Measurements from ENCODE around the gene ANAPC13.

ANAPC13 gene

GRCh38 chr3:134486577-134487041 is 824 bp upstream of the ANAPC13 start:
- Histone ChIP-seq H2AFZ (ENCODE audit: low read length) (peak overlapping the region; percentile 84), H3K4me3 (ENCODE audit: low read length) (peak overlapping the region; percentile 95), H3K27ac (ENCODE audit: low read length) (peak overlapping the region; percentile 89), H3F3A (ENCODE audit: insufficient read depth, low read length) (peaks cover 10% of the 10 kb centered on the region), H3K27me3 (replicated peaks; ENCODE audit: insufficient read depth, low read length) (no peaks in the 10 kb centered on the region), H4K20me1 (ENCODE audit: insufficient read depth, low read length) (no peaks in the 10 kb centered on the region), H3K36me3 (replicated peaks; ENCODE audit: insufficient read depth, low read length) (no peaks in the 10 kb centered on the region; the same call in 1 of the 2 replicates), H3K4me1 (ENCODE audit: low read length) (peaks cover 10% of the 10 kb centered on the region), H3K9me3 (replicated peaks; ENCODE audit: insufficient read depth, low read length) (no peaks in the 10 kb centered on the region), H3K79me2 (ENCODE audit: low read length) (peaks cover 78% of the 10 kb centered on the region), H3K9ac (ENCODE audit: low read length) (peak overlapping the region; percentile 97), H3K9me2 (replicated peaks; ENCODE audit: insufficient read depth, low read length) (no peaks in the 10 kb centered on the region), H3K4me2 (ENCODE audit: low read depth, low read length) (peak overlapping the region; percentile 61)
- DNase-seq, result peak; percentile 39
- no peak for TF ChIP-seq CTCF (IDR thresholded peaks at IDR 0.05; ENCODE audit: low read length)

- no peak for TF ChIP-seq EZH2phosphoT487 (IDR thresholded peaks at IDR 0.05; ENCODE audit: low read length)
- no peak for TF ChIP-seq EZH2 (optimal IDR thresholded peaks at IDR 0.05; ENCODE audit: low read depth, low read length)
- no peak for TF ChIP-seq CTCF (IDR thresholded peaks at IDR 0.05; ENCODE audit: low read length)
- peaks cover 10% of the 10 kb centered on the region for H3K4me1 ChIP-seq (ENCODE audit: low read length)
- H3K27me3 ChIP-seq (replicated peaks; ENCODE audit: insufficient read depth, low read length), result no peaks in the 10 kb centered on the region
- peaks cover 64% of the 10 kb centered on the region for H3K79me2 ChIP-seq (ENCODE audit: low read length)
- no peaks in the 10 kb centered on the region for H3K9me2 ChIP-seq (replicated peaks; ENCODE audit: insufficient read depth, low read length)
- peak overlapping the region; percentile 97 for H3K4me2 ChIP-seq (ENCODE audit: low read depth, low read length)
- peak overlapping the region; percentile 94 for H2AFZ ChIP-seq (ENCODE audit: low read length)
- H3K4me3 ChIP-seq (ENCODE audit: low read length), result peak overlapping the region; percentile 95
- H3K9ac ChIP-seq (ENCODE audit: low read length), result peak overlapping the region; percentile 97
- peaks cover 4% of the 10 kb centered on the region; the same call in 1 of the 2 replicates for H3K36me3 ChIP-seq (replicated peaks; ENCODE audit: insufficient read depth, low read length)
- no peaks in the 10 kb centered on the region for H4K20me1 ChIP-seq (ENCODE audit: insufficient read depth, low read length)
- peak overlapping the region; percentile 89 for H3K27ac ChIP-seq (ENCODE audit: low read length)
- H3F3A ChIP-seq (ENCODE audit: insufficient read depth, low read length), result peaks cover 10% of the 10 kb centered on the region
- DNase-seq, result peak; percentile 29
- no peaks in the 10 kb centered on the region for H3K9me3 ChIP-seq (replicated peaks; ENCODE audit: insufficient read depth, low read length)
Observed at GRCh38 chr3:134485075-134485717, 589 bp downstream of the ANAPC13 start.

- no peak for DNase-seq
- TF ChIP-seq EZH2phosphoT487 (IDR thresholded peaks at IDR 0.05; ENCODE audit: low read length) (no peak), EZH2 (optimal IDR thresholded peaks at IDR 0.05; ENCODE audit: low read depth, low read length) (no peak), CTCF (IDR thresholded peaks at IDR 0.05; ENCODE audit: low read length) (no peak)
- Histone ChIP-seq H3K27me3 (replicated peaks; ENCODE audit: insufficient read depth, low read length) (no peaks in the 10 kb centered on the region), H3K36me3 (replicated peaks; ENCODE audit: insufficient read depth, low read length) (peaks cover 9% of the 10 kb centered on the region; the same call in 1 of the 2 replicates), H3K4me1 (ENCODE audit: low read length) (peaks cover 10% of the 10 kb centered on the region), H3K27ac (ENCODE audit: low read length) (no peak overlapping the region), H3K79me2 (ENCODE audit: low read length) (peaks cover 50% of the 10 kb centered on the region), H3K9me3 (replicated peaks; ENCODE audit: insufficient read depth, low read length) (no peaks in the 10 kb centered on the region), H3K9me2 (replicated peaks; ENCODE audit: insufficient read depth, low read length) (no peaks in the 10 kb centered on the region), H4K20me1 (ENCODE audit: insufficient read depth, low read length) (no peaks in the 10 kb centered on the region), H2AFZ (ENCODE audit: low read length) (no peak overlapping the region), H3K4me2 (ENCODE audit: low read depth, low read length) (no peak overlapping the region), H3F3A (ENCODE audit: insufficient read depth, low read length) (peaks cover 10% of the 10 kb centered on the region), H3K9ac (ENCODE audit: low read length) (no peak overlapping the region), H3K4me3 (ENCODE audit: low read length) (no peak overlapping the region)
Observed at GRCh38 chr3:134483195-134483900, 2.4 kb downstream of the ANAPC13 start.
